ENCODE data around the gene AOAH.
"Not testable (repeated sequence)": the region's sequence is repeated elsewhere in the genome, so short reads cannot be mapped to it uniquely, and the experiment has no call there.

The AOAH gene

GRCh38 chr7:36736899-36737211, 12.6 kb upstream of the AOAH start:
- no peak for DNase-seq (ENCODE audit: low spot score)

GRCh38 chr7:36736090-36736898, 12.0 kb upstream of the AOAH start:
- no peak for DNase-seq (ENCODE audit: low spot score)

GRCh38 chr7:36735172-36735571, 10.9 kb upstream of the AOAH start:
- no peak for DNase-seq (ENCODE audit: low spot score)

GRCh38 chr7:36734731-36735130, 10.4 kb upstream of the AOAH start:
- no peak for DNase-seq (ENCODE audit: low spot score)

GRCh38 chr7:36733411-36733810, 9.1 kb upstream of the AOAH start:
- no peak for DNase-seq (ENCODE audit: low spot score)

GRCh38 chr7:36732806-36733205, 8.5 kb upstream of the AOAH start:
- DNase-seq (ENCODE audit: low spot score), result no peak

- DNase-seq (ENCODE audit: low spot score), result no peak
Measured at GRCh38 chr7:36730046-36730445, 5.8 kb upstream of the AOAH start.

- DNase-seq (ENCODE audit: low spot score), result no peak
Measured at GRCh38 chr7:36728143-36728542, 3.8 kb upstream of the AOAH start.

DNA sequence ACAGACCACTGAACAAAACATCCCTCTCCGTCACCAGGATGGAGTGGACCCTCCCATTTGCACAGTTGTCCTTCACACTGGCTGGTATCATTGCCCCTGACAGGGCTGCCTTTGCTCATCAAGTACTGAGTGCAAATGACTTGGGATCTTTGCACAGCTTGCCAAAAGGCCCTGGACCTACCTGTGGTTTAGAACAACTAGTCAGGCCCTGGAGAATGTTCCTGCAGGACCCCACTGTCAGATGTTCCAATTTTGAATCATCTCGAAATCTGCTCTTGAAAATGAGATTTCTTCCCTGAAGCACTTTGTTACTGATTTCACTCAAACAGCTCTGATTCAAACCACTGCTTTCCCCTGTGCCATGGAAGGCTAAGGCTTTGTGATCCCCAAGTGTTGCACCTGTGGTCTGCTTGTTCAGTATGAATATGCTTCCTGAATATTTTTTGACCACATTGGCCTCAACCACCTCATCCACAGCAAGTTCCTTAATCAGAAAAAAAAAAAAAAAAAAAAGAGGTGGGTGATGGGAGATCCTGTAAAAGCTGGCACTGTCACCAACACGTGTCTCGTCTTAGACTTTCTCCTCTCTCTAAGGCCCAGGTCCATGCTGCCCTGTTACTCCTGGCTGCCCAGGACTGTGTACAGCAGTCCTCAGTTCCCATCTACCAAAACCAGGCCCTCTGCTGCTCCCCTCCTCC, 2.7 kb upstream of the AOAH start:
- no peak for DNase-seq (ENCODE audit: low spot score)

DNA sequence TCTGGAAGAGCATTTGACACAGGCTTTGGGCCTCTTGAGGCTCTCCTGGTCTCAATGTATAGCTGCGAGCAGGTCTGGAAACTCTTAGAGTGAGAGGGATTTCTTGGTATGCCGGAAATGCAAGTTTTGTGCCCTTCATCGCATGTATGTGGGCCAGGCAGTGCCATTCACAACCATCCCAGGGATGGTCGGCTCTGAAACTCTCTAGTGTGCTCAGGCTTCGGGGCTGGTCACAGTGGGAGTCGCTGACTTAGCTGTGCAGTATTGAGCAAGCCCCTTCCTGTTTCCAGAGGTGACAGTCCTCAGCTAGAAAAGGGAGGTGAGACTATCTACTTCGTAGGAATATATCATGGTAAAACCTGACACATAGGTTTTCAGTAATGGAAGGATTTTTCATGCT, 2.0 kb upstream of the AOAH start:
- DNase-seq (ENCODE audit: low spot score), result no peak

DNA sequence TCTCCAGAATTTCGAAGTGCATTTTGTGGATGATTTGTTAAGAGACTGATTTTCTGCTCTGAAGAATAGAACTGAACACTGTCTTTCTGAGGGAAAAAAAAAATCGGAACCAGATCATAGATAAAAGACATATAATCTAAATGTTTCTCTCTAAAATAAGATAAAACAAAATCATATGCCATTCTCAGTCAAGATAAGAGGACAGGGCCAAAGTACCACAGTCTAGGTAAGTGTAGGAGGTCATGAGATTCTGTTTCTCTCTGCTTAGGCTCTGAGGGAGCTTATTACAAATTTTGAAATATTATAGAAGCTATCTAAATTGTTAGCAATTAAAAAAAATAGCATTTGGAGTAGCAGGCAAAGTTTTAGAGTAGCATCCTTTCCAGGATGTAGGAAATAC, 702 bp upstream of the AOAH start:
- DNase-seq (ENCODE audit: low spot score), result no peak

DNA sequence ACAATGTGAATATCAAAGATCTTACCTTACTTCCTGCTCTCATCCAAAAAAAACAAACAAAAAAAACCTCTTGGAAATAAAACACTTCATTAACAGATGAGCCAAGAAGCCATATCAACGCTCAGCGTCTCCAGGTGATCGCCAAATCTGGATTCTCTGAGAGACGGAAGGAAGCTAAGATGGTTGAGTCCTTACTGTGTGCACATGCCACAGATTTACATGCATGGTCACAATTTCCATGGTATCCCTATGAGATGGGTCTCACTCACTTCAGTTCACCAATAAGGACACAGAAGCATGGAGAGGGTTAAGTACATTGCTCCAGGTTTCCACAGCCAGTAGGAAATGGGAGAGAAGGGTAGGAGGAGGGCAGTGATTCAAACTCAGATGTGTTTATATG, 1.0 kb downstream of the AOAH start:
- no peak for DNase-seq (ENCODE audit: low spot score)

DNA sequence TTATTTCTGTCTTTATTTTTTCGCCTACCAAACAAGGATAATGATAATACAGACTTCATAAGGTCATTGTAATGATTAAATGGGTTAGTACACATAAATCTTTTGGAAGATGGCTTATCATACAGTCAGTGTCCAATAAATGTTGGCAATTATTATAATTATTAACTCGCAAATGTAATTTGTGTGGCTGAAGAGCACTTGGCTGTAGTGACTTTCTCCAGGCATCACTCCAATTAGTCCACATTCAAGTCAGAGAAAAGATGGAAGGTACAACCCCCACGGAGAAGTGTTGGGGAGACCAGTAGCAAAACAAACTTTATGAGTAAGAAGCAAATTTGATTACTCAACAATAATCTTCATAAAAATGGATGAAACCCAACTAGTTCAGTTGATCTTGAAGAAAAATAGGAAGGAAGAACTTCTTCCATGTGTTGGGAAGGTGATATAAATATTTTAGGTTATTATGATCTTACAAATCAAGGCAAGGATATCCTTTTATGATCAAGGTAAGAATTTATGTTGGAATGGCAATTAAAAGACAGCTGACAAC, 5.1 kb downstream of the AOAH start:
- no peak for DNase-seq (ENCODE audit: low spot score)

GRCh38 chr7:36717586-36717985, 6.7 kb downstream of the AOAH start:
- no peak for DNase-seq (ENCODE audit: low spot score)

GRCh38 chr7:36716802-36717201, 7.5 kb downstream of the AOAH start:
- DNase-seq (ENCODE audit: low spot score), result not testable (repeated sequence)

DNA sequence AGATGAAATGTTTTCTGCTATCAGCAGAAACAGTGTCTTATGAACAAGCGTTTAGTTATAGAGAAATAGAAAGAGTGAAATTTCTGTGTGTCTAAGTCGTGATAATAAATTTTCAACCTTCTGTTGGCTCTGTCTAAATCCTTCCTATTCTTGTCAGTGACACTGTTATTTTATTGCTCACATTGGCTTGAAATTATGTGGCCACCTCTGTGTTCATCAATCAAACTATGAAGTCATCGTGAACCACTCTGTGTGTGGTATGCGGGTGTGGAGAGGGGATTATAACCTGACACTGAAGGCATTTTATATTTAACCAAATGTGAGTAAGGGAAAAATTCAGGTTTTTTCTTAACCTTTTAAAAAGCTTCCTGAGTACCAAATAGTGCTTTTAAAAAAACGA, 12.3 kb downstream of the AOAH start:
- no peak for DNase-seq (ENCODE audit: low spot score)

DNA sequence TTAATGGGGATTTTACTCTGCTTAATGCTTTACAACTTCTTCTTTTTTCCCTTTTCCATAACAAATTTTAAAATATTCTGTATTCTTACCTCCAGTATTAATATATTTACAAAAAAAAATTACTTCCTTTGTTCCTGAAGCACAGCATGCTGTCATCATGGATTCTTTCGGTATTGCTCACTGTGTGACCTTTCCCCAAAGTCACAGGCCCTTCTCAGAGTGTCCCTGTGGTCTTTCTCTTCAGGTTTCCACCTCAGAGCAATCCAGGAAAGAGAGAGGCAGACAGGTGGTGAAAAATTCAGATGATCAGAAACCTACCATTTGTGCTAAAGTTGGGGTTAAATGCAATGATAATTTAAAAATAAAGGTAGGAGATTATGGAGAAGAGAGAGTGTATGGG, 13.0 kb downstream of the AOAH start:
- DNase-seq (ENCODE audit: low spot score), result no peak

GRCh38 chr7:36710186-36710791, 14.0 kb downstream of the AOAH start:
- DNase-seq (ENCODE audit: low spot score), result no peak

GRCh38 chr7:36708767-36709166, 15.5 kb downstream of the AOAH start:
- no peak for DNase-seq (ENCODE audit: low spot score)

DNA sequence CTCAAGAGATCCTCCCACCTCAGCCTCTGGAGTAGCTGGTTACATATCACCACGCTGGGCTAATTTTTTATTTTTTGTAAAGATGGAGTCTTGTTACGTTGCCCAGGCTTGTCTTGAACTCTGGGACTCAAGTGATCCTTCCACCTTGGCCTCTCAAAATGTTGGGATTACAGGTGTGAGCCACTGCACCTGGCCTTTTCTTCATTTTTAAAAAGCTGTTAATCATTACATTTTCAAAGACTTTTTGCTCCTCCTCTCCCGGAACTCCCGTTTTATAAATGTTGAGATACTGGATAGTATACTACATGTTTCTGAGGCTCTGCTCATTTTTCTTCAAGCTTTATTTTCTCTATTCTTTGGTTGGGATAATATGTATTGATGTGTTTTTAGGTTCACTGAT, 16.4 kb downstream of the AOAH start:
- no peak for DNase-seq (ENCODE audit: low spot score)

DNA sequence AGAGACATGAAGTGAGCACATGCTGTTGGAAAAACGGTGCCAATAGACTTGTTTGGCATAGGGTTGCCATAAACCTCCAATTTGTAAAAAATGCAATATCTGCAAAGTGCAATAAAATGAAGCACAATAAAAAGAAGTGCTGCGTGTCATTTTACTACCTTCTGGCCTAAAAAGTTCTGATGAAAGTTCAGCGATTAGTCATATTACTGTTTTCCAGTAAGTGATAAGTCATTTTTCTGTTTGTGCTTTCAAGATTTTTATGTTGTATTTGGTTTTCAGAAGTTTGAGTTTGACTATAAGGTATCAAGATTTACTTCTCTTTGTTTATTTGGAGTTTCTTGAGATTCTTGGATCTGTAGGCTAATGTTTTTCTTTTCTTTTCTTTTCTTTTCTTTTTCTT, 16.8 kb downstream of the AOAH start:
- DNase-seq (ENCODE audit: low spot score), result no peak

DNA sequence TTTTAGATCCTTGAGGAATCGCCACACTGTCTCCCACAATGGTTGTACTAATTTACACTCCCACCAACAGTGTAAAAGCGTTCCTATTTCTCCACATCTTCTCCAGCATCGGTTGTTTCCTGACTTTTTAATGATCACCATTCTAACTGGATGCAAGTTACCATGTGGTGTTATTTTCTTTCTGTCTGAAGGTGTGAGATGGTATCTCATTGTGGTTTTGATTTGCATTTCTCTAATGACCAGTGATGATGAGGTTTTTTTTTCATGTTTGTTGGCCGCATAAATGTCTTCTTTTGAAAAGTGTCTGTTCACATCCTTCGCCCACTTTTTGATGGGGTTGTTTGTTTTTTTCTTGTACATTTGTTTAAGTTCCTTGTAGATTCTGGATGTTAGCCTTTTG, 20.4 kb downstream of the AOAH start:
- not testable (repeated sequence) for DNase-seq (ENCODE audit: low spot score)

DNA sequence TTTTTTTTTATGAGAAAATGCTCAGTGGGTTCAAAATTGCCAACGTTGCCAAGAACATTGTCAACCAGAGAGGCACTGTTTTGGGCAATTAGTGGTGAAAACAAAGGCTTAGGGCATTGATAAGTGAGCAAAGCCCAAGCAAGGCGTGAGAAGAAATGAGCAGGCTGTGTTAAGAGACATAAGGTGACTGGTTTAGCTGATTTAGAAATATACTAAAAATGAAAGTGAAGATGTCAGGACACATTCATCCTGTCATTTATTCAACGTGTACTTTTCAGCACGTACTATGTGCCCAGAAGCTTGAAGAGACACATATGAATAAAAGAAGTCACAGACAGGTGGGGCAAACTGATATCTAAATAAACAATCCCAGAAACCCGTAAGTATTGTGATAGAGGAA, 31.8 kb downstream of the AOAH start:
- DNase-seq (ENCODE audit: low spot score), result no peak
